Stimulated activated CD8-positive, alpha-beta memory T cell treated with anti-CD3 and anti-CD28 coated beads, Interleukin-7, amount 100 ng/mL, for 48 hours (primary cell): Measurements from ENCODE around the gene PRKG1.

Experiments used
- DNase-seq, 2 donors: peaks; one replicate each; pipeline ENCODE4 v3.0.0-alpha.2; 2020; ENCODE audit warnings: low read depth in 1 of 2; ENCODE audit errors: extremely low read depth in 1 of 2

PRKG1 gene

DNA sequence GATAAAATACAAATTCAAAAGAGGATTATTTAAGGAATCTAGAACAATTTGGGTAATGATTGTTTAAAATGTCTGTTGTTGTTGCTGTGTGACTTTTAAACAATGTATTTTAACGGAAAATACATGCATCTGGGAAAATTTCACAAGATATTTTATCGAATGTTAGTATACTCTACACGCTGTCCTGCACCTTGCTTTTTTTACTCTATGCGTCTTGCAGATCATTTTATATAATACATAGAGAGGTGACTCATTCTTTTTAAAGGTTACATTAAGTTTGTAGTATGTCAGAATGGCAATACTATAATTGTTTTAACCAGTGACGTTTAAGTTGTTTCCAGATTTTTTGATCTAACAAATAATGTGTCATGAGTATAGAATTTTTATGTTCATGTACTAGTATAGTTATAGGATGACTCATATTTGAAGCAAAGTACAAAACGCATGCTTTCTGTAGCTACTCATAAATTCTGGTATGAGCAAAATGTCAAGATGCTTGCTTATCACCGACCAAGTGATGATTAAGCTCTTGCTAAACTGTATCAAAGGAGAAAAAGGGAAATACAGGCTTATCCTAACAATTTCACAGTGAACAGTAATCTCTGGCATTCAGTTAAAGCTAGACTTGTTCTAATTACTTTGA lies 1244.7 kb downstream of the PRKG1 start:
- no peak for DNase-seq

DNA sequence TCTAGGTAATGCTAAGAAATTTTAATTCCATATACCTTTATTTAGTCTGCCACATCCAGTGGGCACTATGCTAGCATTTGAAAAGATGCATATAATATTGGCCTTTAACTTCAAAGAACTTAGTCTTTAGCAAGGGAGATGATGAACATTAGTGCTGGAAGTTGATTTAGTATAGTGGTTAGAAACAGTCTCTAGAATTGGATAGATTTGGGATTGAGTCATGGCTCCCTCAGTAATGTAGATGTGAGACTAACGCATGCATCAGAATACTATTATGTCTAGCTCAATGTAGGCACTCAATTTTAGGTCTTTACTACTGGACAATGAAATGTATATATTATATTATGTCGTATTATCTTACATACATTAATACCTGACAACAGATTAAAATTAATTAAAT lies 1245.6 kb downstream of the PRKG1 start:
- DNase-seq, result no peak

DNA sequence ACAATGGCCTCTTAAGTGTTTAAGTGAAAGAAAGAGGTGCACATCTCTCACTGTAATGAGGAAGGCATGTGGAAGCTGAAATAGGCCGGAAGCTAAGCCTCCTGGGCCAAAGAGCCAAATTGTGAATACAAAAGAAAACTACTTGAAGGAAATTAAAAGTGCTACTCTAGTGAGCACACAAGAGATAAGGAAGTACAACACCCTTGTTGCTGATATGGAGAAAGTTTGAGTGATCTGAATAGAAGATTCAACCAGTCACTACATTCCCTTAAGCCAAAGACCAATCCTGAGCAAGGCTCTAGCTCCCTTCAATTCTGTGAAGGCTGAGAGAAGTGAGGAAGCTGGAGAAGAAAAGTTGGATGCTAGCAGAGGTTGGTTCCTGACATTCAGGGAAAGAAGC lies 1248.0 kb downstream of the PRKG1 start:
- no peak for DNase-seq

DNA sequence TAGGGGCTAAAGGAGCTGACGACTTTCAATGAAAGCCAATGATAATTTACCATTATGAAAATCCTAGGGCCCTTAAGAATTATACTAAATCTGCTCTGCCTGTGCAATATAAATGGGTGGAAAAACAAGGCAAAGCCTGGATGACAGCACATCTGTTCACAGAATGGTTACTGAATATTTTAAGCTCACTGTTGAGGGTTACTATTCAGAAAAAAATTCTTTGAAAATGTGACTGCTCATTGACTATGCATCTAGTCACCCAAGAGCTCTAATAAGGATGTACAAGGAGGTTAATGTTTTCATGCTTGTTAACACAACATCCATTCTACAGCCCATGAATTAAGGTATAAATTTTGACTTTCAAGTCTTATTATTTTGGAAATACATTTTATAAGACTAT lies 1248.6 kb downstream of the PRKG1 start:
- no peak for DNase-seq

DNA sequence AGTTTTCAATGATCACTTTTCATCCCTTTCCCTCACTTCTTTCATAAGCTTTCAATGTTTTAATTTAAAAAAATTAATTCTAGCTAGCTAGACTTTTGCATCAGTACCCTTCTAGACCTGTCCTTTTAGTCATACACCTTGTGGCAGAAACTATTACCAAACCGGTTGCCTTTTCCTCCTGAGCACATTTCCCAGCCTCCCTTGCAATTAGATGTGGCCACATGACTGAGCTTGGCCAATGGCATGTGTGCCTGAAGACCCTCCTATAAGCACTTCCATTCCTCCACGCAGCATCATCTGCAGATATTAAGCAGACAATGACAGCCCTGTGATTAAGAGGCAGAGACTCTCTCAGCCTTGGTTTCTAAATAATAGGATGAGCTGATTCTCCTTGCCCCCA lies 1252.1 kb downstream of the PRKG1 start:
- DNase-seq, result no peak

DNA sequence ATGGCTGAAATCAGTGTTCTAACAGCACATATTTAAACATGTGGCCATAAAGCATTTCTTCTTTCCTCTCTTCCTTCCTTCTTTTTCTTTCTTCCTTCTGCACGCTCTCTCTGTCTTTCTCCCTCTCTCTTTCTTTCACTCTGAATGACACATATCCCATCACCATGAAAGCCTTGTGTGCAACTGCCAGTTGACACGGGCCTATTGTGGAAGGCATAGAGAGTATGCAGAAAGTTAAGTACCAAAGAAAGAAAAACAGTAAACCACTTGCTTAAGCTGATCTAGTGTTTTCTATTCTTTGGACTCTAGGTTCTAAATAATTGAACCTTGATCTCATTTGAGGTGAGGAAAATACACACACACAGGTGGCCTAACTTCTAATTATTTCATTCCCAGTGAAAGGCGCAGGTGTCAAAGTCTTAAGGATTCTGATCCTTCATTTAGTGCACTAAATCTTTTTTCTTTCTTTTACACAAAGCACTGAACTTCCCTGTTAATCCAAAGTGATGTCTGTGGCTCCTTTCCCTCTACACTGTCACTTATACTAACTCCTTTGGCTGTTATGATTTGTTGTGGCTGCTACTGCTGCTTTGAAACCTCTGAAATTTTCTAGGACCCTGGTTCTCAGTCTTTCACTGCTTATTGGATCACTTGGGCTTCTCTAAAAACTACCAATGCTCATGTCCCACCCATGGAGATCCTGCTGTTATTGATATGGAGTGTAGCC lies 1257.5 kb downstream of the PRKG1 start:
- DNase-seq, result no peak

DNA sequence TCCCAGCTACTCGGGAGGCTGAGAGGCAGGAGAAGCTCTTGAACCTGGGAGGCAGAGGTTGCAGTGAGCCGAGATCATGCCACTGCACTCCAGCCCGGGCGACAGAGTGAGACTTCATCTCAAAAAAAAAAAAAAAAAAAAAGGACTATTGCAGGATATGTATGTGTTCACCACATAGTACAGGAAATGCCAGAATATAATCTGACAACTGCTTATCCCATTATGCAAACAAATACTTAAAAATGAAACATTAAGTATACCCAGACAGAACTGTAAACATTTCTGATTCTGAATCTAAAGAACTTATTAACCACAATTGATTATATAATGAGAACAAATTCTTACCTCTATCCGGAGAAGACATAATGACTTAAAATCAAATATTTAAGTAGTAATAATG lies 1258.5 kb downstream of the PRKG1 start:
- DNase-seq, result no peak

DNA sequence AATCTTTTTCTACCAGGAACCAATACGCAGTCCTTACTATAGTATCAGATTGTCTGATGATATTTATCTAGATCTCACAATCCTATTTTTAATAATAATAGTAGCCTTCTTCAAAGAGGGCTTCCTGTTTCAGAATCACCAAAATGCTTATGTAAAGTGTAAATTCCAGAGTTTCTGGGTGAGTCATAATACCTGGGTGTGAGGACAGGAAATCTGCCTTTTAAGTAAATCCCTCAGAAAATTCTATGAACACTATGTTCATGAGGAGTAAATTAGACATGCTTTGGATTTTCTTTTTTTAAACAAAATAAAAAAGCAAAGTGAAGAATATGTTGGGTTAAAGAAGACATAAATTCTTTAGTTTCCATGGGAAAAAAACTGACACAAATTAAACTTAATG lies 1260.3 kb downstream of the PRKG1 start:
- no peak for DNase-seq

DNA sequence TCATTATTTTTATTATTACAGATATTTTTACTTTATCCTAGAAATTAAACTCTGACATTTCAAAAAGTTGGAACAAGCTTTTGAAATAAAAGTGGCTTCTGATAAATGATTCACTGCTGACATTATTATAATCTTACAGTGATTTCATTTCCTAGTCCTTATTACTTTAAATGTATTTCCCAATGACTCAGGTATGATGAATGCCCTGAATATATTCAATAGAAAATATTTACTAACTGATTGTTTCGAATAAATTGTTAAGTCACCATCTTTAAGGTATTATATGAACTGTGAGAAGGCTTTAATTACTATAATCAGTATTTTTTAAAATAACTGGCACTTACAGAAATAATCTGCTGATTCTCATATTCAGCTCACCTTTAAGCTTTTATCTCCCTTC lies 1261.4 kb downstream of the PRKG1 start:
- no peak for DNase-seq

DNA sequence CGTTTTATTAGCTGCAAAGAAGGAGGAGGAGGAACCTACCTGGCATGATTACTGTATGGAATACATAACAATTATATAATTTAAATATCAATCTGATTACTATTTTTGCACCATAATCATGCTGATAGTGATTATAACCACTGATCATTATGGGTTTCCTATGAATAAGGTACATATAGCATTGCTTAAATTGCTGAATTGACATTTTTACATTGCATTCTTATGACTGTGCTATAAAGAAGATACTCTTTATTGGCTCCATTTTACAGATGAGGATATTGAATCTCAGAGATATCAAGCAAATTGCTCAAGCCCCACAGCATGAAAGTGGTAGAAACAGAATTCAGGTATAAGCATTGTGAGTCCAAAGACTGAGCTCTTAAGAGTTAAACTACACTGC lies 1262.9 kb downstream of the PRKG1 start:
- DNase-seq, result no peak

DNA sequence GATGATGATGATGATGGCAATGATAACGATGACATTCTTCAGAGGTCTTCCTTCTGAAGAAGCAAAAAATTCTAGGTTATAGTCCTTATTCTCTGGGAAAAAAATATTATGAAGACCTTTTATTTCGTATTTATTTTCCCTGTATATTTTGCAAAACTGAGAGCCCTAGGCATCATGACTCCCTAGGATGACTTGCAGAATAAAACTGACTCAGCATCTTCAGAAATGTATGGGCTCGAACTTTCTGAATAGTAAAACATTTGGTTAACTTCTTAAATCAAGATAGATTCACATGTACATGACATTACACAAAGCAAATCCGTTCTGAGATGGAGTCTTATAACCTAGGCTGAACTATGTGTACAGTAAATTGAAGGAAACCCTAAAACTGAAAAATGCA lies 1269.2 kb downstream of the PRKG1 start:
- no peak for DNase-seq

DNA sequence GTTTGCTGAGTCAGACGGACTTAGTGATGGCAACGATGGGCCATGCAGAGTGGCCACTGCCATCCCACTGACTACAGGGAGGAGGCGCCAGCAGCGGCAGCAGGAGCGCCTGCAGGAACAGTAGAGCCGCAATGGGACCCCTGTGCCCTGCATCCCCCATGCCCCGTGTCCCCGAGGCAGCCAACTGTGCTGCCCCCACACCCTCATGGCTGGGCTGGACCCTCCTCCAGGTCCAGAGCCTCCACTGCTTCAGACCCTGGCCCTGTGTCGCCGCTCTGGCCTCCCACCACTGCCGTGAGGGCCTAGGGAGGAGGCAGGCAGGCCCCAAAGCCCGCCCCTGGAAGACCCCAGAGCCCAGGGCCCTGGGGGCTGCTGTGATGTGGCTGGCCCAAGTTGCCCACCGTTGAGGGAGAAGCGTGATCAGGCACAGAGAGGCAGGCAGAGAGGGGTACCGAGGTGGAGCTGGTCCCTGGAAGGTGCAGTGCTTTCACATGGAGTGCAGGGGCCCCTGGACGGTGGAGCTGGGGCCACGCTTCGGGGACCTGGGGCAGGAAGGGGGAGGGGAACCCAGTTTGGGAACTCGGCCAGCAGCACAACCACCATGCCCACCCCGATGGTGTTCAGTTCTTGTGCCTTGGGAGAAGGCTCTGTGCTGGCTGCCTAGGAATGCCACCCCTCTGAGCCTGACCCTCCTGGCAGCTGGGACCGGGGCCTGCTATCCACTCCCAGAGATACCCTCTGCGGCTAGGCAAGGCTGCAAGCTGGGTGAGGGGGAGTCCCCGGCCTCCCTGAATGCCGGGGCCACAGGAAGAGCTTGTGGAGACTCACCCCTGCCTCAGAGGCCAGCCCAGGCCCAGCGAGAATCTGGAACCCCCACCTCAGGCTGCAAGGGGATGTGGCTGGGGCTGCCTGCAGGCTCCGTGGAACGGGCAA lies 1272.4 kb downstream of the PRKG1 start:
- no peak for DNase-seq

DNA sequence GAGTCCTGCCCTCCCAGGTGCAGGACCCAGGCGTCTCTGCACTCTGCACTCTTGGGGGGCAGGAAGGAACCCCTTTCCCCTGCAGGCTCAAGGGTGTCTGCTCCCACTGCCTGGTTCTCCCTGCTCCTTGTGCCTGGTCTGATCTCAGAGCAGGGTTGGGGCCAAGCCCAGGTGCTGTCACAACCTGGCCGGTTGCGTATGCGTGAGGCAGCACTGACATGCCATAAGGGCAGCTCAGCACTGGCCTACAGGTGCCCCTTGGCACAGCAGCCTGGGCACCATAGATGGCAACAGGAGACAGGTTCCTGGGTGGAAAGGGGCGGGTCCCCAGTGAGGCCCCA lies 1273.0 kb downstream of the PRKG1 start:
- DNase-seq, result no peak
